Epithelial cell of esophagus (primary cell): ENCODE measurements around the gene TTC16.

Experiments
- DNase-seq: peaks from one replicate; pipeline ENCODE4 v3.0.0; 2010; ENCODE audit warnings: low read depth
- H3K4me3 ChIP-seq: 2 replicates; pipeline ENCODE4 v1.5.1; 2011; ENCODE audit warnings: mild to moderate bottlenecking, low read length, control low read depth
- CTCF ChIP-seq: IDR thresholded peaks from 2 replicates; pipeline ENCODE4 v1.5.1; 2011; ENCODE audit warnings: low read depth, mild to moderate bottlenecking, low read length, control low read depth, inconsistent platforms; ENCODE audit not compliant: insufficient read depth; ENCODE audit errors: missing control alignments

TTC16 gene

DNA sequence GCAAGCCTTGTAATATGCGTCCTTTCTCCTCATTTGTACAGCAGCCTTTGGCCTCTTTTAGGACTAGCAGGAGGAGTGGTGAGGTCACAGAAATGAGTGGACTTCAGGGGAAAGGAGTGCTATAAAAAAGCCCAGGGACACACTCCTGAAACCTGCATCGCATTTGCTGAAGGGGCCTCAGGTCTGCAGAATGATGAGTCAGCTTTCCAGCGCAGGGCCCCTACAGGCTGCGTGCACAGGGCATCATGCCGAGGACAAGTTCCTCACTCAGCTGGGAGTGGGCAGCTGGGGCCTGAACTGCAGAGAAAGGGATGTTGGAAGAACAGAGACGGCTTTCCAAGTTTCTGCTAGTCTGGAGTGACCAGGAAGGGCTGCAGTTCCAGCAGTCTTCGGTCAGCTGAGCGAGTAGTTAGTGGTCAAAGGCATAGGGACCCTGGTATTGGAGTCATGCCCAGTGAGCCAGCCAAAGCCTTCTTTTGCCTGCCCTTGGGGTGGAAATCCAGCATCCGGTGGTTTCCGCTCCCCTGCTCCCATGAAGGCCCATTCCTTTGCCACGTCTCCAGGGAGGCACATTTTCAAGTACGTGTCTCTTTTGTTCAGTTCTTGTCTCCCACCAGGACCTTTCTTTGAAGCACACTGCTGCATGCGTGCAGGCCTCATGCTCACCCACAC lies 26.4 kb upstream of the TTC16 start:
- DNase-seq, result no peak
- no peak for TF ChIP-seq CTCF
- H3K4me3 ChIP-seq, result no peak overlapping the region

DNA sequence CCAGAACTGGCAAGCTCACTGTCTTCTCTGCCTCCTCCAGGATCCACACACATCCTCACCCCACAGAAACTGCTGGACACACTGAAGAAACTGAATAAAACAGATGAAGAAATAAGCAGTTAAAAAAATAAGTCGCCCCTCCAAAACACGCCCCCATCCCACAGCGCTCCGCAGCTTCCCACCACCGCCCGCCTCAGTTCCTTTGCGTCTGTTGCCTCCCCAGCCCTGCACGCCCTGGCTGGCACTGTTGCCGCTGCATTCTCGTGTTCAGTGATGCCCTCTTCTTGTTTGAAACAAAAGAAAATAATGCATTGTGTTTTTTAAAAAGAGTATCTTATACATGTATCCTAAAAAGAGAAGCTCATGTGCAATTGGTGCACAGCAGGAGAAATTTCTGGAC lies 25.1 kb upstream of the TTC16 start:
- no peak for DNase-seq
- H3K4me3 ChIP-seq, result no peak overlapping the region
- TF ChIP-seq CTCF, result no peak

DNA sequence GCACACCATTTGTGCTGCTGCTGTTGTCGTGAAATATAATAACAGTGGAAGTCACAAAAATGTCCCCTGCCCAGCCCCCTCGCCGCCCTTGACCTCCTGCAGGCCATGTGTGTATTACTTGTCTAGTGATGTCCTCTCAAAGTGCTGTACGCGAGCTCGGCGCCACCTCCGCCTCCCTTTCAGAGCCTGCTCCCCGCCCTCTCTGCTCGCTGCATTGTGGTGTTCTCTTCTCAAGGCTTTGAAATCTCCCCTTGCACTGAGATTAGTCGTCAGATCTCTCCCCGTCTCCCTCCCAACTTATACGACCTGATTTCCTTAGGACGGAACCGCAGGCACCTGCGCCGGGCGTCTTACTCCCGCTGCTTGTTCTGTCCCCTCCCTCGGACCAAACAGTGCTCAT lies 23.8 kb upstream of the TTC16 start:
- no peak overlapping the region for H3K4me3 ChIP-seq
- no peak for DNase-seq
- TF ChIP-seq CTCF, result no peak

GRCh38 chr9:127693143-127693542 lies 22.7 kb upstream of the TTC16 start:
- DNase-seq, result no peak
- H3K4me3 ChIP-seq, result no peak overlapping the region
- TF ChIP-seq CTCF, result no peak

- no peak for TF ChIP-seq CTCF
- no peak overlapping the region for H3K4me3 ChIP-seq
- DNase-seq, result no peak
Observed at GRCh38 chr9:127693697-127694096, 22.2 kb upstream of the TTC16 start.

GRCh38 chr9:127694890-127695720 lies 20.8 kb upstream of the TTC16 start:
- DNase-seq, result no peak
- H3K4me3 ChIP-seq, result no peak overlapping the region
- TF ChIP-seq CTCF, result no peak

- no peak for DNase-seq
- TF ChIP-seq CTCF, result no peak
- H3K4me3 ChIP-seq, result no peak overlapping the region
Observed at GRCh38 chr9:127697575-127697974, 18.3 kb upstream of the TTC16 start.
